ENCODE measurements around the gene MAD1L1. TPM values are rescaled to one million over a fixed set of nuclear protein-coding genes. Genes with fewer than 3 reads are reported as not detected.
A peak's percentile ranks its signal among the peaks of the same experiment; 100 is the strongest.
"Not testable (repeated sequence)": the region's sequence is repeated elsewhere in the genome, so short reads cannot be mapped to it uniquely, and the experiment has no call there.

Gene MAD1L1
- total RNA-seq, 6 experiments from 2014 or later: 15.1 to 37.4 (median 20.5) TPM

GRCh38 chr7:1823376-1824150, 409.2 kb downstream of the MAD1L1 start:
- Histone ChIP-seq H3K9me3 (no peaks in the 10 kb centered on the region), H3K4me3 (no peak overlapping the region), H3K4me1 (peaks cover 0 to under 1% (median 0%) of the 10 kb centered on the region in 4 donors), H3K27me3 (no peaks in the 10 kb centered on the region), H3K27ac (no peak overlapping the region), H3K36me3 (no peaks in the 10 kb centered on the region)
- DNase-seq (no peak), ATAC-seq (peak in 2 of 4 donors; percentile 9 to 10)
- 100% methylated on average over 1 of the region's 24 CpGs for WGBS (ENCODE audit: insufficient coverage, low coverage, low lambda C conversion rate, missing lambda C conversion rate)
- TF ChIP-seq CTCF (IDR thresholded peaks at IDR 0.05) (no peak), POLR2A (IDR thresholded peaks at IDR 0.05) (no peak)
- intact Hi-C loops (cut with DNase I): no loop called here

- DNase-seq: no peak
Observed at GRCh38 chr7:1819259-1819841, 413.4 kb downstream of the MAD1L1 start.

GRCh38 chr7:1818575-1819258, 414.0 kb downstream of the MAD1L1 start:
- ATAC-seq (no peak), DNase-seq (no peak)
- Histone ChIP-seq H3K27me3 (no peaks in the 10 kb centered on the region), H3K4me1 (peaks cover 0 to 7% (median 0%) of the 10 kb centered on the region in 4 donors), H3K9me3 (no peaks in the 10 kb centered on the region), H3K36me3 (no peaks in the 10 kb centered on the region), H3K4me3 (peak overlapping the region in 1 of 3 donors; percentile 28), H3K27ac (peak overlapping the region in 2 of 3 donors; percentile 89 to 94)
- no peak for TF ChIP-seq CTCF (IDR thresholded peaks at IDR 0.05)
- no peak for TF ChIP-seq POLR2A (IDR thresholded peaks at IDR 0.05)
- WGBS (ENCODE audit: insufficient coverage, low coverage, low lambda C conversion rate, missing lambda C conversion rate): 66% methylated on average over 6 of the region's 28 CpGs
- intact Hi-C loops (cut with DNase I): no loop called here

More at GRCh38 chr7:1819259-1819841, 413.4 kb downstream of the MAD1L1 start:
- Histone ChIP-seq H3K36me3 (no peaks in the 10 kb centered on the region), H3K9me3 (no peaks in the 10 kb centered on the region), H3K27ac (no peak overlapping the region), H3K4me3 (no peak overlapping the region), H3K27me3 (no peaks in the 10 kb centered on the region), H3K4me1 (peaks cover 0 to 7% (median 0%) of the 10 kb centered on the region in 4 donors)
- 72% methylated on average over 11 of the region's 26 CpGs for WGBS (ENCODE audit: insufficient coverage, low coverage, low lambda C conversion rate, missing lambda C conversion rate)
- no peak for TF ChIP-seq CTCF (IDR thresholded peaks at IDR 0.05)
- no peak for TF ChIP-seq POLR2A (IDR thresholded peaks at IDR 0.05)
- no peak for ATAC-seq
- intact Hi-C loops (cut with DNase I): no loop called here

- peak overlapping the region in 1 of 3 donors; percentile 11 for H3K4me3 ChIP-seq
- no peak for TF ChIP-seq CTCF (IDR thresholded peaks at IDR 0.05)
- no peak for TF ChIP-seq POLR2A (IDR thresholded peaks at IDR 0.05)
- no peaks in the 10 kb centered on the region for H3K36me3 ChIP-seq
- H3K9me3 ChIP-seq: no peaks in the 10 kb centered on the region
- H3K27ac ChIP-seq: peak overlapping the region in 2 of 3 donors; percentile 52 to 64
- no peaks in the 10 kb centered on the region for H3K27me3 ChIP-seq
- 89% methylated on average over 23 of the region's 57 CpGs for WGBS (ENCODE audit: insufficient coverage, low coverage, low lambda C conversion rate, missing lambda C conversion rate)
- no peak for ATAC-seq
- peaks cover 0 to 7% (median 2%) of the 10 kb centered on the region in 4 donors for H3K4me1 ChIP-seq
- intact Hi-C loops (cut with DNase I): no loop called here
- no peak for DNase-seq
Observed at GRCh38 chr7:1817061-1817712, 415.6 kb downstream of the MAD1L1 start.

- H3K27me3 ChIP-seq: not testable (repeated sequence)
Observed at GRCh38 chr7:1816451-1816850, 416.3 kb downstream of the MAD1L1 start.

GRCh38 chr7:1815551-1816281, 417.0 kb downstream of the MAD1L1 start:
- H3K27me3 ChIP-seq; ATAC-seq; H3K4me3 ChIP-seq; intact Hi-C loops (cut with DNase I); DNase-seq; H3K36me3 ChIP-seq; H3K9me3 ChIP-seq; H3K27ac ChIP-seq: not testable (repeated sequence)
- H3K4me1 ChIP-seq: peaks cover 0 to 11% (median 5%) of the 10 kb centered on the region in 4 donors
- no CpG with 5 or more reads among the region's 36 CpGs for WGBS (ENCODE audit: insufficient coverage, low coverage, low lambda C conversion rate, missing lambda C conversion rate)

More at GRCh38 chr7:1816451-1816850, 416.3 kb downstream of the MAD1L1 start:
- H3K9me3 ChIP-seq; intact Hi-C loops (cut with DNase I); H3K27ac ChIP-seq; H3K4me3 ChIP-seq; H3K36me3 ChIP-seq; ATAC-seq; DNase-seq: not testable (repeated sequence)
- peaks cover 0 to 11% (median 5%) of the 10 kb centered on the region in 4 donors for H3K4me1 ChIP-seq
- 92% methylated on average over 2 of the region's 7 CpGs for WGBS (ENCODE audit: insufficient coverage, low coverage, low lambda C conversion rate, missing lambda C conversion rate)
